ENCODE data around the gene CUL5. TPM values are rescaled to one million over a fixed set of nuclear protein-coding genes. Genes with fewer than 3 reads are reported as not detected.

Gene CUL5
- total and polyA plus RNA-seq, 2 of the 4 experiments (the other 2 are of a cell fraction) = 8.8 to 31.0 TPM

GRCh38 chr11:108125096-108125495, 116.4 kb downstream of the CUL5 start:
- ATAC-seq (ENCODE audit: low read depth) (no peak), DNase-seq (no peak)
- Histone ChIP-seq H2BK20ac (ENCODE audit: low read depth, low read length) (no peak overlapping the region), H3K14ac (replicated peaks; ENCODE audit: low read depth, low read length) (no peak overlapping the region), H3K56ac (ENCODE audit: extremely low read depth, insufficient read depth, low read length) (no peak overlapping the region), H3K9me3 (ENCODE audit: control insufficient read depth, insufficient read depth, low read length) (no peaks in the 10 kb centered on the region), H3K18ac (ENCODE audit: low read depth, low read length) (no peak overlapping the region), H3K4me1 (ENCODE audit: control insufficient read depth, insufficient read depth, low read length) (peaks cover 3% of the 10 kb centered on the region), H3K36me3 (ENCODE audit: control insufficient read depth, insufficient read depth, low read length) (0 out of 2 replicates have a peak, but pooled peaks cover 2% of the 10 kb centered on the region), H2BK120ac (ENCODE audit: low read depth, low read length) (no peak overlapping the region), H4K20me1 (ENCODE audit: insufficient read depth, low read length) (peaks cover 4% of the 10 kb centered on the region; the same call in 1 of the 2 replicates), H3K27ac (ENCODE audit: insufficient read depth, low read length) (no peak overlapping the region), H3K4ac (ENCODE audit: low read depth, low read length) (no peak overlapping the region), H2BK5ac (ENCODE audit: low read depth, low read length, poor library complexity, severe bottlenecking) (no peak overlapping the region), H2AK9ac (replicated peaks; ENCODE audit: low read depth, low read length, poor library complexity) (no peak overlapping the region), H2BK15ac (ENCODE audit: low read depth, low read length) (no peak overlapping the region), H4K91ac (ENCODE audit: insufficient read depth, low read depth, low read length) (no peak overlapping the region), H3K4me2 (ENCODE audit: low read depth, low read length) (no peak overlapping the region), H2AFZ (replicated peaks; ENCODE audit: low read length, poor library complexity) (no peak overlapping the region), H3K79me1 (ENCODE audit: low read depth in 1 of 2, low read length in 2 of 2) (peaks cover 20 to 53% of the 10 kb centered on the region in 2 experiments; a peak in 3 of 4 replicates), H2AK5ac (ENCODE audit: low read depth, low read length) (no peak overlapping the region), H4K5ac (ENCODE audit: low read depth, low read length) (no peak overlapping the region), H3K4me3 (ENCODE audit: insufficient read depth, low read depth, low read length) (no peak overlapping the region), H3K9me1 (ENCODE audit: insufficient read depth, low read length) (peaks cover 16% of the 10 kb centered on the region), H3K9ac (ENCODE audit: low read depth, low read length) (no peak overlapping the region), H4K8ac (ENCODE audit: low read depth in 2 of 2, low read length in 2 of 2) (no peak overlapping the region), H3K23ac (ENCODE audit: low read depth, low read length) (no peak overlapping the region), H3K27me3 (ENCODE audit: control insufficient read depth, insufficient read depth, low read length) (no peaks in the 10 kb centered on the region)
- ChIA-PET POLR2A (ENCODE audit: unreplicated experiment) (no interaction called here), CTCF (no interaction called here)
- no TSS peak for BruUV-seq (replicated peaks)
- no CpG with 5 or more reads among the region's 5 CpGs for WGBS, 2 experiments (ENCODE audit: extremely low coverage in 2 of 2, insufficient read length in 1 of 2)
- in situ Hi-C loops (cut with MboI; ENCODE audit: low sequenced_read_pairs) = no loop called here
- TF ChIP-seq MAFK (IDR thresholded peaks at IDR 0.05; ENCODE audit: low read depth, low read length) (no peak), POLR2A (IDR thresholded peaks at IDR 0.05; ENCODE audit: low read depth, low read length) (no peak), CEBPB (IDR thresholded peaks at IDR 0.05; ENCODE audit: low read depth, low read length) (no peak), ELK1 (IDR thresholded peaks at IDR 0.05; ENCODE audit: borderline replicate concordance, low read depth, low read length) (no peak), BHLHE40 (IDR thresholded peaks at IDR 0.05; ENCODE audit: low read depth, low read length) (no peak), USF2 (IDR thresholded peaks at IDR 0.05; ENCODE audit: low read depth, low read length) (no peak)
- intact Hi-C loops (cut with micrococcal nuclease) = no loop called here
- dilution Hi-C loops (cut with HindIII; ENCODE audit: low sequenced_read_pairs, unreplicated experiment) = no loop called here
